Chondrocyte (in vitro differentiated cells): ENCODE measurements around the gene SHB. TPM values are rescaled to one million over a fixed set of nuclear protein-coding genes. Genes with fewer than 3 reads are reported as not detected.
"Not testable (repeated sequence)": the region's sequence is repeated elsewhere in the genome, so short reads cannot be mapped to it uniquely, and the experiment has no call there.

Experiments
- DNase-seq: peaks from one replicate; pipeline ENCODE4 v3.0.0; 2021; ENCODE audit warnings: mixed read lengths, low spot score
- H3K27ac Mint-ChIP-seq: one replicate; pipeline ENCODE4 v1.8.0; 2021; ENCODE audit warnings: mild to moderate bottlenecking, moderate library complexity, mixed read lengths; ENCODE audit not compliant: unreplicated experiment
- H3K27me3 Mint-ChIP-seq: 2 replicates; pipeline ENCODE4 v1.8.0; 2021; ENCODE audit warnings: low read depth, mixed read lengths
- H3K36me3 Mint-ChIP-seq: 2 replicates; pipeline ENCODE4 v1.8.0; 2021; ENCODE audit warnings: low read depth, mixed read lengths
- H3K4me1 Mint-ChIP-seq: 2 replicates; pipeline ENCODE4 v1.8.0; 2021; ENCODE audit warnings: low read depth, mild to moderate bottlenecking, mixed read lengths
- H3K4me3 Mint-ChIP-seq: one replicate; pipeline ENCODE4 v1.8.0; 2021; ENCODE audit warnings: mild to moderate bottlenecking, moderate library complexity, mixed read lengths; ENCODE audit not compliant: unreplicated experiment
- H3K9me3 Mint-ChIP-seq: 2 replicates; pipeline ENCODE4 v1.8.0; 2021; ENCODE audit warnings: low read depth, mixed read lengths
- CTCF ChIP-seq: fragments of 200-600 bp; sonication (generic); IDR thresholded peaks from 2 replicates; pipeline ENCODE4 v1.5.0; 2021; ENCODE audit warnings: antibody characterized with exemption, mild to moderate bottlenecking, moderate library complexity
- total RNA-seq: library from RNA; stranded (reverse); gene quantifications from 3 replicates; pipeline ENCODE4 v1.2.1, GENCODE V29; 2021

Gene SHB
- total RNA-seq, 1 donor from 2014 or later = 23.8 TPM

- DNase-seq = peak; percentile 51
- H3K36me3 Mint-ChIP-seq = peaks cover 2% of the 10 kb centered on the region
- H3K27ac Mint-ChIP-seq = peak overlapping the region; percentile 60
- no peaks in the 10 kb centered on the region for H3K9me3 Mint-ChIP-seq
- H3K4me3 Mint-ChIP-seq = no peak overlapping the region
- TF ChIP-seq CTCF = no peak
- H3K4me1 Mint-ChIP-seq = peaks cover 57% of the 10 kb centered on the region
- H3K27me3 Mint-ChIP-seq = no peaks in the 10 kb centered on the region
Observed at GRCh38 chr9:37966412-37967013, 102.5 kb downstream of the SHB start.

- H3K4me3 Mint-ChIP-seq, H3K27me3 Mint-ChIP-seq, H3K9me3 Mint-ChIP-seq, H3K36me3 Mint-ChIP-seq: not testable (repeated sequence)
- Mint-ChIP-seq H3K27ac (peak overlapping the region; percentile 27), H3K4me1 (peaks cover 57% of the 10 kb centered on the region)
- DNase-seq = peak; percentile 32
Observed at GRCh38 chr9:37965676-37966345, 103.2 kb downstream of the SHB start.

GRCh38 chr9:37965116-37965515 lies 103.9 kb downstream of the SHB start:
- Mint-ChIP-seq H3K27ac (peak overlapping the region; percentile 96), H3K4me3 (no peak overlapping the region), H3K36me3 (no peaks in the 10 kb centered on the region), H3K4me1 (peaks cover 57% of the 10 kb centered on the region), H3K27me3 (no peaks in the 10 kb centered on the region), H3K9me3 (no peaks in the 10 kb centered on the region)
- DNase-seq = no peak
- no peak for TF ChIP-seq CTCF

GRCh38 chr9:37964740-37965081 lies 104.3 kb downstream of the SHB start:
- Mint-ChIP-seq H3K27me3 (no peaks in the 10 kb centered on the region), H3K9me3 (no peaks in the 10 kb centered on the region), H3K4me3 (no peak overlapping the region), H3K36me3 (no peaks in the 10 kb centered on the region), H3K27ac (peak overlapping the region; percentile 96), H3K4me1 (peaks cover 57% of the 10 kb centered on the region)
- no peak for DNase-seq
- TF ChIP-seq CTCF = no peak

- TF ChIP-seq CTCF = no peak
- peak; percentile 89 for DNase-seq
- Mint-ChIP-seq H3K27ac (peak overlapping the region; percentile 96), H3K9me3 (no peaks in the 10 kb centered on the region), H3K4me1 (peaks cover 56% of the 10 kb centered on the region), H3K36me3 (no peaks in the 10 kb centered on the region), H3K27me3 (no peaks in the 10 kb centered on the region), H3K4me3 (peak overlapping the region; percentile 29)
Observed at GRCh38 chr9:37963936-37964739, 104.9 kb downstream of the SHB start.
